ENCODE measurements around the gene PSMA8. TPM values are rescaled to one million over a fixed set of nuclear protein-coding genes. Genes with fewer than 3 reads are reported as not detected.

Gene PSMA8
- total and polyA plus RNA-seq, 2 of the 8 experiments (the other 6 are each of a cell fraction or from before 2014, with no cell fraction given): not detected

DNA sequence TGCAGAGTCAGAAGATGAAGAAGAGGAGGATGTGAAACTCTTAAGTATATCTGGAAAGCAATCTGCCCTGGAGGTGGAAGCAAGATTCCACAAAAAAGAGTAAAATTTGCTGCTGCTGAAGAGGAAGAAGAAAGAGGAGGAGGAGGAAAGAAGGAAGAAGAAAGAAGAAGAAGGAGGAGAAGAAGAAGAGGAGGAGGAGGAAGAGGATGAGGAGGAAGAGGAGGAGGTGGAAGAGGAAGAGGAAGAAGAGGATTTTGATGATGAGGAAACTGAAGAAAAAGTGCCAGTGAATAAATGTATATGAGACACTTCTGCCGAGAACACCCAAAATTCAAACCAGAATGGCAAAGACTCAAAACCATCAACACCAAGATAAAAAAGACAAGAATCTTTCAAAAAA, 71.6 kb downstream of the PSMA8 start (continued):
- TF ChIP-seq, protein P1, sequence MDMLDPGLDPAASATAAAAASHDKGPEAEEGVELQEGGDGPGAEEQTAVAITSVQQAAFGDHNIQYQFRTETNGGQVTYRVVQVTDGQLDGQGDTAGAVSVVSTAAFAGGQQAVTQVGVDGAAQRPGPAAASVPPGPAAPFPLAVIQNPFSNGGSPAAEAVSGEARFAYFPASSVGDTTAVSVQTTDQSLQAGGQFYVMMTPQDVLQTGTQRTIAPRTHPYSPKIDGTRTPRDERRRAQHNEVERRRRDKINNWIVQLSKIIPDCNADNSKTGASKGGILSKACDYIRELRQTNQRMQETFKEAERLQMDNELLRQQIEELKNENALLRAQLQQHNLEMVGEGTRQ (IDR thresholded peaks at IDR 0.05; ENCODE audit: low read length): no peak
- TF ChIP-seq, protein P2, sequence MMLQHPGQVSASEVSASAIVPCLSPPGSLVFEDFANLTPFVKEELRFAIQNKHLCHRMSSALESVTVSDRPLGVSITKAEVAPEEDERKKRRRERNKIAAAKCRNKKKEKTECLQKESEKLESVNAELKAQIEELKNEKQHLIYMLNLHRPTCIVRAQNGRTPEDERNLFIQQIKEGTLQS (IDR thresholded peaks at IDR 0.05; ENCODE audit: insufficient read depth, low read depth, low read length): no peak
- TF ChIP-seq EGR1 (IDR thresholded peaks at IDR 0.05; ENCODE audit: borderline replicate concordance, low read depth, low read length) (no peak), SIRT6 (IDR thresholded peaks at IDR 0.05; ENCODE audit: low read length) (no peak), RFX5 (IDR thresholded peaks at IDR 0.05; ENCODE audit: borderline replicate concordance, low read depth, low read length) (no peak), TEAD4 (IDR thresholded peaks at IDR 0.05; ENCODE audit: low read depth, low read length) (no peak), ASH2L (IDR thresholded peaks at IDR 0.05; ENCODE audit: low read length) (no peak), SP2 (IDR thresholded peaks at IDR 0.05; ENCODE audit: low read length) (no peak), POU5F1 (IDR thresholded peaks at IDR 0.05; ENCODE audit: low read depth, low read length) (no peak)

Data from H1 (cell line).